ENCODE measurements around the gene DCAF10.
"Not testable (repeated sequence)": the region's sequence is repeated elsewhere in the genome, so short reads cannot be mapped to it uniquely, and the experiment has no call there.

DNA sequence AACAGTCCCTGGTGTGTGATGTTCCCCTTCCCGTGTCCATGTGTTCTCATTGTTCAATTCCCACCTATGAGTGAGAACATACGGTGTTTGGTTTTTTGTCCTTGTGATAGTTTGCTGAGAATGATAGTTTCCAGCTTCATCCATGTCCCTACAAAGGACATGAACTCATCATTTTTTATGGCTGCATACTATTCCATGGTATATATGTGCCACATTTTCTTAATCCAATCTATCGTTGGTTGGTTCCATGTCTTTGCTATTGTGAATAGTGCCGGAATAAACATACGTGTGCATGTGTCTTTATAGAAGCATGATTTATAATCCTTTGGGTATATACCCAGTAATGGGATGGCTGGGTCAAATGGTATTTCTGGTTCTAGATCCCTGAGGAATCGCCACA lies 35.3 kb upstream of the DCAF10 start:
- TF ChIP-seq EZH2 (IDR thresholded peaks at IDR 0.05; ENCODE audit: borderline replicate concordance, insufficient read depth, low read length, poor library complexity, severe bottlenecking); POLR2AphosphoS5 (IDR thresholded peaks at IDR 0.05); MXI1 (conservative IDR thresholded peaks at IDR 0.05; ENCODE audit: poor library complexity, severe bottlenecking); EP300 (conservative IDR thresholded peaks at IDR 0.05; ENCODE audit: poor library complexity, severe bottlenecking); RAD21 (conservative IDR thresholded peaks at IDR 0.05); TAF1 (IDR thresholded peaks at IDR 0.05; ENCODE audit: low read depth); SMC3 (conservative IDR thresholded peaks at IDR 0.05; ENCODE audit: poor library complexity): not testable (repeated sequence)
- TF ChIP-seq, protein P1, sequence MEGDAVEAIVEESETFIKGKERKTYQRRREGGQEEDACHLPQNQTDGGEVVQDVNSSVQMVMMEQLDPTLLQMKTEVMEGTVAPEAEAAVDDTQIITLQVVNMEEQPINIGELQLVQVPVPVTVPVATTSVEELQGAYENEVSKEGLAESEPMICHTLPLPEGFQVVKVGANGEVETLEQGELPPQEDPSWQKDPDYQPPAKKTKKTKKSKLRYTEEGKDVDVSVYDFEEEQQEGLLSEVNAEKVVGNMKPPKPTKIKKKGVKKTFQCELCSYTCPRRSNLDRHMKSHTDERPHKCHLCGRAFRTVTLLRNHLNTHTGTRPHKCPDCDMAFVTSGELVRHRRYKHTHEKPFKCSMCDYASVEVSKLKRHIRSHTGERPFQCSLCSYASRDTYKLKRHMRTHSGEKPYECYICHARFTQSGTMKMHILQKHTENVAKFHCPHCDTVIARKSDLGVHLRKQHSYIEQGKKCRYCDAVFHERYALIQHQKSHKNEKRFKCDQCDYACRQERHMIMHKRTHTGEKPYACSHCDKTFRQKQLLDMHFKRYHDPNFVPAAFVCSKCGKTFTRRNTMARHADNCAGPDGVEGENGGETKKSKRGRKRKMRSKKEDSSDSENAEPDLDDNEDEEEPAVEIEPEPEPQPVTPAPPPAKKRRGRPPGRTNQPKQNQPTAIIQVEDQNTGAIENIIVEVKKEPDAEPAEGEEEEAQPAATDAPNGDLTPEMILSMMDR (IDR thresholded peaks at IDR 0.05; ENCODE audit: poor library complexity, severe bottlenecking): not testable (repeated sequence)
- TF ChIP-seq, protein P2, sequence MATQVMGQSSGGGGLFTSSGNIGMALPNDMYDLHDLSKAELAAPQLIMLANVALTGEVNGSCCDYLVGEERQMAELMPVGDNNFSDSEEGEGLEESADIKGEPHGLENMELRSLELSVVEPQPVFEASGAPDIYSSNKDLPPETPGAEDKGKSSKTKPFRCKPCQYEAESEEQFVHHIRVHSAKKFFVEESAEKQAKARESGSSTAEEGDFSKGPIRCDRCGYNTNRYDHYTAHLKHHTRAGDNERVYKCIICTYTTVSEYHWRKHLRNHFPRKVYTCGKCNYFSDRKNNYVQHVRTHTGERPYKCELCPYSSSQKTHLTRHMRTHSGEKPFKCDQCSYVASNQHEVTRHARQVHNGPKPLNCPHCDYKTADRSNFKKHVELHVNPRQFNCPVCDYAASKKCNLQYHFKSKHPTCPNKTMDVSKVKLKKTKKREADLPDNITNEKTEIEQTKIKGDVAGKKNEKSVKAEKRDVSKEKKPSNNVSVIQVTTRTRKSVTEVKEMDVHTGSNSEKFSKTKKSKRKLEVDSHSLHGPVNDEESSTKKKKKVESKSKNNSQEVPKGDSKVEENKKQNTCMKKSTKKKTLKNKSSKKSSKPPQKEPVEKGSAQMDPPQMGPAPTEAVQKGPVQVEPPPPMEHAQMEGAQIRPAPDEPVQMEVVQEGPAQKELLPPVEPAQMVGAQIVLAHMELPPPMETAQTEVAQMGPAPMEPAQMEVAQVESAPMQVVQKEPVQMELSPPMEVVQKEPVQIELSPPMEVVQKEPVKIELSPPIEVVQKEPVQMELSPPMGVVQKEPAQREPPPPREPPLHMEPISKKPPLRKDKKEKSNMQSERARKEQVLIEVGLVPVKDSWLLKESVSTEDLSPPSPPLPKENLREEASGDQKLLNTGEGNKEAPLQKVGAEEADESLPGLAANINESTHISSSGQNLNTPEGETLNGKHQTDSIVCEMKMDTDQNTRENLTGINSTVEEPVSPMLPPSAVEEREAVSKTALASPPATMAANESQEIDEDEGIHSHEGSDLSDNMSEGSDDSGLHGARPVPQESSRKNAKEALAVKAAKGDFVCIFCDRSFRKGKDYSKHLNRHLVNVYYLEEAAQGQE (IDR thresholded peaks at IDR 0.05; ENCODE audit: borderline replicate concordance): not testable (repeated sequence)

All from neural cell (in vitro differentiated cells).